Activated CD4-positive, CD25-positive, alpha-beta regulatory T cell treated with anti-CD3 and anti-CD28 coated beads, Interleukin-2, amount 50 U/mL, for 72 hours (primary cell): ENCODE results near the gene LMO7.
"Not testable (repeated sequence)": the region's sequence is repeated elsewhere in the genome, so short reads cannot be mapped to it uniquely, and the experiment has no call there.

ENCODE experiments used
- DNase-seq: peaks from one replicate; pipeline ENCODE4 v3.0.0; 2021

Gene LMO7

GRCh38 chr13:75702476-75702875 is 66.3 kb downstream of the LMO7 start:
- no peak for DNase-seq

- no peak for DNase-seq
Observed at GRCh38 chr13:75703769-75704168, 67.6 kb downstream of the LMO7 start.

- no peak for DNase-seq
Observed at GRCh38 chr13:75704194-75704926, 68.2 kb downstream of the LMO7 start.

GRCh38 chr13:75704927-75705288 is 68.8 kb downstream of the LMO7 start:
- DNase-seq, result no peak

- DNase-seq, result no peak
Observed at GRCh38 chr13:75705395-75705794, 69.3 kb downstream of the LMO7 start.

GRCh38 chr13:75705908-75706307 is 69.8 kb downstream of the LMO7 start:
- no peak for DNase-seq

- DNase-seq, result no peak
Observed at GRCh38 chr13:75713852-75714251, 77.7 kb downstream of the LMO7 start.

GRCh38 chr13:75715601-75716523 is 79.7 kb downstream of the LMO7 start:
- DNase-seq, result no peak

GRCh38 chr13:75717525-75717924 is 81.4 kb downstream of the LMO7 start:
- DNase-seq, result no peak

- DNase-seq, result no peak
Observed at GRCh38 chr13:75721307-75721706, 85.2 kb downstream of the LMO7 start.

- DNase-seq, result no peak
Observed at GRCh38 chr13:75723901-75724300, 87.8 kb downstream of the LMO7 start.

- DNase-seq, result no peak
Observed at GRCh38 chr13:75724752-75725517, 88.8 kb downstream of the LMO7 start.

- DNase-seq, result no peak
Observed at GRCh38 chr13:75725736-75726135, 89.6 kb downstream of the LMO7 start.

- no peak for DNase-seq
Observed at GRCh38 chr13:75726306-75726705, 90.2 kb downstream of the LMO7 start.

- not testable (repeated sequence) for DNase-seq
Observed at GRCh38 chr13:75733113-75733512, 97.0 kb downstream of the LMO7 start.

- no peak for DNase-seq
Observed at GRCh38 chr13:75736173-75736572, 100.0 kb downstream of the LMO7 start.

- DNase-seq, result no peak
Observed at GRCh38 chr13:75738841-75739240, 102.7 kb downstream of the LMO7 start.

- no peak for DNase-seq
Observed at GRCh38 chr13:75739244-75739868, 103.2 kb downstream of the LMO7 start.

- DNase-seq, result no peak
Observed at GRCh38 chr13:75740031-75740430, 103.9 kb downstream of the LMO7 start.

GRCh38 chr13:75743072-75743471 is 106.9 kb downstream of the LMO7 start:
- not testable (repeated sequence) for DNase-seq

- DNase-seq, result no peak
Observed at GRCh38 chr13:75744127-75744526, 108.0 kb downstream of the LMO7 start.

- no peak for DNase-seq
Observed at GRCh38 chr13:75745387-75745786, 109.3 kb downstream of the LMO7 start.

- DNase-seq, result no peak
Observed at GRCh38 chr13:75748874-75749273, 112.7 kb downstream of the LMO7 start.
